ENCODE results near the gene NKAIN4. TPM values are rescaled to one million over a fixed set of nuclear protein-coding genes. Genes with fewer than 3 reads are reported as not detected.

Gene NKAIN4
- total and polyA plus RNA-seq, 2 experiments from 2014 or later: 13.5 to 21.0 TPM

GRCh38 chr20:63216041-63216848 is 38.0 kb downstream of the NKAIN4 start, which contains the start of gene YTHDF1:
Gene YTHDF1 (minus strand): TSS chr20:63216131. CDS start chr20:63215892, 239 bp downstream.
- no peaks in the 10 kb centered on the region for H3K9me3 ChIP-seq (ENCODE audit: low read depth)
- peaks cover 45% of the 10 kb centered on the region for H3K79me2 ChIP-seq
- peaks cover 41% of the 10 kb centered on the region for H3K4me1 ChIP-seq (ENCODE audit: insufficient read depth)
- no peaks in the 10 kb centered on the region for H3K9me2 ChIP-seq (replicated peaks; ENCODE audit: insufficient read depth)
- peak; percentile 99 for DNase-seq (ENCODE audit: low spot score)
- 4% methylated on average over 70 of the region's 96 CpGs for WGBS (ENCODE audit: low lambda C conversion rate, missing lambda C conversion rate)
- no peaks in the 10 kb centered on the region for H3K36me3 ChIP-seq (replicated peaks; ENCODE audit: insufficient read depth, low read depth)
- peak within 1 kb of the TSS; percentile 96 for H3K4me2 ChIP-seq
- H3K27me3 ChIP-seq: no peaks in the 10 kb centered on the region
- H2AFZ ChIP-seq: peak within 1 kb of the TSS; percentile 97
- peaks cover 44% of the 10 kb centered on the region for H4K20me1 ChIP-seq (ENCODE audit: insufficient read depth, poor library complexity, severe bottlenecking)
- peak within 1 kb of the TSS; percentile 91 for H3K4me3 ChIP-seq
- no peak for TF ChIP-seq EZH2 (IDR thresholded peaks at IDR 0.05; ENCODE audit: borderline replicate concordance)
- no peak for TF ChIP-seq CTCF (IDR thresholded peaks at IDR 0.05; ENCODE audit: poor library complexity)
- TF ChIP-seq EZH2phosphoT487 (IDR thresholded peaks at IDR 0.05; ENCODE audit: low read depth, severe bottlenecking, unreplicated experiment): no peak
- peak within 1 kb of the TSS; percentile 96 for H3K27ac ChIP-seq

- Histone ChIP-seq H3K27me3 (no peaks in the 10 kb centered on the region), H3K36me3 (replicated peaks; ENCODE audit: insufficient read depth, low read depth) (no peaks in the 10 kb centered on the region), H3K79me2 (peaks cover 53% of the 10 kb centered on the region), H2AFZ (peak overlapping the region; percentile 76), H3K4me1 (ENCODE audit: insufficient read depth) (peaks cover 42% of the 10 kb centered on the region), H3K9me2 (replicated peaks; ENCODE audit: insufficient read depth) (no peaks in the 10 kb centered on the region), H4K20me1 (ENCODE audit: insufficient read depth, poor library complexity, severe bottlenecking) (peaks cover 52% of the 10 kb centered on the region), H3K9me3 (ENCODE audit: low read depth) (no peaks in the 10 kb centered on the region), H3K27ac (peak overlapping the region; percentile 86), H3K4me3 (peak overlapping the region; percentile 91), H3K4me2 (peak overlapping the region; percentile 85)
- peak; percentile 76 for DNase-seq (ENCODE audit: low spot score)
- WGBS (ENCODE audit: low lambda C conversion rate, missing lambda C conversion rate): 3% methylated on average over 57 of the region's 81 CpGs
- TF ChIP-seq CTCF (IDR thresholded peaks at IDR 0.05; ENCODE audit: poor library complexity): peak; percentile 45
- no peak for TF ChIP-seq EZH2 (IDR thresholded peaks at IDR 0.05; ENCODE audit: borderline replicate concordance)
- no peak for TF ChIP-seq EZH2phosphoT487 (IDR thresholded peaks at IDR 0.05; ENCODE audit: low read depth, severe bottlenecking, unreplicated experiment)
Measured at GRCh38 chr20:63215101-63216040, 38.9 kb downstream of the NKAIN4 start.

- H3K79me2 ChIP-seq: peaks cover 62% of the 10 kb centered on the region
- H3K27ac ChIP-seq: peak overlapping the region; percentile 86
- peaks cover 42% of the 10 kb centered on the region for H3K4me1 ChIP-seq (ENCODE audit: insufficient read depth)
- H3K9me2 ChIP-seq (replicated peaks; ENCODE audit: insufficient read depth): no peaks in the 10 kb centered on the region
- no peak for DNase-seq (ENCODE audit: low spot score)
- H3K4me3 ChIP-seq: peak overlapping the region; percentile 91
- H4K20me1 ChIP-seq (ENCODE audit: insufficient read depth, poor library complexity, severe bottlenecking): peaks cover 61% of the 10 kb centered on the region
- H3K4me2 ChIP-seq: peak overlapping the region; percentile 85
- WGBS (ENCODE audit: low lambda C conversion rate, missing lambda C conversion rate): 41% methylated on average over 6 of the region's 6 CpGs
- H3K36me3 ChIP-seq (replicated peaks; ENCODE audit: insufficient read depth, low read depth): no peaks in the 10 kb centered on the region
- no peak for TF ChIP-seq EZH2 (IDR thresholded peaks at IDR 0.05; ENCODE audit: borderline replicate concordance)
- TF ChIP-seq CTCF (IDR thresholded peaks at IDR 0.05; ENCODE audit: poor library complexity): no peak
- no peak for TF ChIP-seq EZH2phosphoT487 (IDR thresholded peaks at IDR 0.05; ENCODE audit: low read depth, severe bottlenecking, unreplicated experiment)
- H2AFZ ChIP-seq: no peak overlapping the region
- H3K27me3 ChIP-seq: no peaks in the 10 kb centered on the region
- no peaks in the 10 kb centered on the region for H3K9me3 ChIP-seq (ENCODE audit: low read depth)
Measured at GRCh38 chr20:63214514-63214913, 39.7 kb downstream of the NKAIN4 start.
